Body of pancreas (tissue), 4 donors: ENCODE results near the gene NEDD9.

ENCODE experiments used
- CTCF ChIP-seq, 7 experiments: fragments of 450-650 bp in 4 of 7; fragments of 200-600 bp in 3 of 7; sonication (generic) in 3 of 7; IDR thresholded peaks; one replicate each; pipeline ENCODE4 v1.5.1; 2016 to 2019; ENCODE audit warnings: antibody characterized with exemption in 7 of 7
- POLR2A ChIP-seq, 3 donors: fragments of 450-650 bp; IDR thresholded peaks; one replicate each; pipeline ENCODE4 v1.6.1; 2016; ENCODE audit warnings: antibody characterized with exemption in 3 of 3, mild to moderate bottlenecking in 2 of 3

- no peak for TF ChIP-seq CTCF (IDR thresholded peaks at IDR 0.05)
- no peak for TF ChIP-seq POLR2A (IDR thresholded peaks at IDR 0.05)
These were observed 28.0 kb upstream of the NEDD9 start for GRCh38 chr6:11260249-11261038.
